OCI-LY7 (cell line): ENCODE data around the gene PCYOX1L. TPM values are rescaled to one million over a fixed set of nuclear protein-coding genes. Genes with fewer than 3 reads are reported as not detected.

ENCODE experiments used
- BruUV-seq: library from RNA; stranded (reverse); fragments of 400-500 nt; replicated peaks from 2 replicates; lab custom pipeline; 2021; lab: Mats Ljungman, UMichigan
- CTCF ChIA-PET: fragments of 300-600 bp; sonication (Branson Sonifier 250); formaldehyde crosslinking; loops from one replicate; lab custom pipeline; 2022; ENCODE audit warnings: antibody characterized with exemption; ENCODE audit not compliant: unreplicated experiment; lab: Charles Lee
- POLR2A ChIA-PET: fragments of 300-600 bp; sonication (Branson Sonifier 250); formaldehyde crosslinking; loops from one replicate; lab custom pipeline; 2022; ENCODE audit warnings: antibody characterized with exemption; lab: Charles Lee
- DNase-seq: peaks from one replicate; pipeline ENCODE4 v3.0.0-alpha.2; 2015; ENCODE audit warnings: low spot score
- H2AFZ ChIP-seq: fragments of 200-600 bp; sonication (generic), shearing (Covaris generic); 2 replicates; pipeline ENCODE4 v1.6.1; 2014; ENCODE audit warnings: mild to moderate bottlenecking, antibody characterized with exemption, low read length, moderate library complexity
- H3K27ac ChIP-seq: fragments of 200-600 bp; sonication (generic); 2 replicates; pipeline ENCODE4 v1.5.1; 2014; ENCODE audit warnings: mixed run types, low read depth, mild to moderate bottlenecking, moderate library complexity, low read length, inconsistent platforms; ENCODE audit not compliant: poor library complexity, severe bottlenecking
- H3K36me3 ChIP-seq: fragments of 200-600 bp; sonication (generic); 2 replicates; pipeline ENCODE4 v1.6.1; 2014; ENCODE audit warnings: mild to moderate bottlenecking, antibody characterized with exemption, low read length, moderate library complexity, mixed read lengths; ENCODE audit not compliant: insufficient read depth
- H3K4me1 ChIP-seq: fragments of 200-600 bp; sonication (generic); 2 replicates; pipeline ENCODE4 v1.5.1; 2014; ENCODE audit warnings: mild to moderate bottlenecking, low read length; ENCODE audit not compliant: insufficient read depth, poor library complexity, severe bottlenecking
- H3K4me2 ChIP-seq: fragments of 200-600 bp; sonication (generic); 2 replicates; pipeline ENCODE4 v1.6.1; 2014; ENCODE audit warnings: mild to moderate bottlenecking, low read length
- H3K4me3 ChIP-seq: fragments of 200-600 bp; sonication (generic); 2 replicates; pipeline ENCODE4 v1.5.1; 2014; ENCODE audit warnings: mild to moderate bottlenecking, low read depth, low read length; ENCODE audit not compliant: poor library complexity, severe bottlenecking
- H3K79me2 ChIP-seq: fragments of 200-600 bp; sonication (generic); 2 replicates; pipeline ENCODE4 v1.6.1; 2016; ENCODE audit warnings: low read depth, mild to moderate bottlenecking, low read length, moderate library complexity, mixed read lengths; ENCODE audit not compliant: insufficient read depth
- H3K9me2 ChIP-seq: fragments of 200-600 bp; sonication (generic); 2 replicates; pipeline ENCODE4 v1.6.1; 2016; ENCODE audit warnings: mild to moderate bottlenecking, low read length, mixed read lengths; ENCODE audit not compliant: insufficient read depth
- H3K9me3 ChIP-seq: fragments of 200-600 bp; sonication (generic); 2 replicates; pipeline ENCODE4 v1.6.1; 2014; ENCODE audit warnings: mild to moderate bottlenecking, mixed run types, low read length, mixed read lengths
- H4K20me1 ChIP-seq: fragments of 200-600 bp; sonication (generic); 2 replicates; pipeline ENCODE4 v1.6.1; 2014; ENCODE audit warnings: mild to moderate bottlenecking, antibody characterized with exemption, low read length, moderate library complexity, mixed read lengths; ENCODE audit not compliant: insufficient read depth
- CTCF ChIP-seq: fragments of 200-600 bp; sonication (generic); conservative IDR thresholded peaks from 2 replicates; pipeline ENCODE4 v1.5.1; 2014; ENCODE audit warnings: mild to moderate bottlenecking, antibody characterized with exemption, low read length, moderate library complexity, mixed read lengths
- EZH2phosphoT487 ChIP-seq: fragments of 200-600 bp; sonication (generic); IDR thresholded peaks from 2 replicates; pipeline ENCODE4 v1.6.1; 2018; ENCODE audit warnings: low read depth, borderline replicate concordance, mild to moderate bottlenecking, mixed run types, antibody characterized with exemption, low read length, moderate library complexity, mixed read lengths
- intact Hi-C: fragments of 100-400 bp; cut with micrococcal nuclease; formaldehyde crosslinking; loops from one replicate; pipeline ENCODE4 v1.10.0; 2022; ENCODE audit not compliant: unreplicated experiment
- total RNA-seq, 2 experiments: library from RNA; depleted of rRNA in 1 of 2; stranded (reverse); fragments of >200 nt in 1 of 2; shearing (Covaris generic) in 1 of 2; gene quantifications; 2 replicates each; pipeline ENCODE4 v1.2.3, GENCODE V29; 2014 to 2022

Gene PCYOX1L
- total RNA-seq, 2 experiments from 2014 or later: 22.5 to 33.3 TPM

GRCh38 chr5:149333711-149334443 is 24.0 kb upstream of the PCYOX1L start:
- ChIA-PET POLR2A (interaction anchor here (0.6 to 1.9 kb wide), 3 partner anchors 9 to 226 kb away, joined by 3 to 4 read pairs (median 3); no protein-coding TSS in a partner anchor), CTCF (interaction anchor here (0.6 kb wide), 1 partner anchor 12 kb away, joined by 3 read pairs; no protein-coding TSS in a partner anchor)
- Histone ChIP-seq H3K4me1 (no peaks in the 10 kb centered on the region), H2AFZ (no peak overlapping the region), H3K79me2 (no peaks in the 10 kb centered on the region), H3K9me2 (no peaks in the 10 kb centered on the region), H3K36me3 (no peaks in the 10 kb centered on the region), H3K9me3 (no peaks in the 10 kb centered on the region), H3K27ac (no peak overlapping the region), H3K4me3 (no peak overlapping the region), H3K4me2 (no peak overlapping the region), H4K20me1 (no peaks in the 10 kb centered on the region)
- no peak for TF ChIP-seq CTCF
- TF ChIP-seq EZH2phosphoT487: no peak
- no TSS peak for BruUV-seq
- intact Hi-C loops: no loop called here
- DNase-seq: no peak

- no peaks in the 10 kb centered on the region for H3K9me2 ChIP-seq
- no TSS peak for BruUV-seq
- H3K36me3 ChIP-seq: no peaks in the 10 kb centered on the region
- ChIA-PET POLR2A (no interaction called here), CTCF (no interaction called here)
- H3K9me3 ChIP-seq: no peaks in the 10 kb centered on the region
- TF ChIP-seq EZH2phosphoT487 (no peak), CTCF (no peak)
- no peak overlapping the region for H3K4me2 ChIP-seq
- no peaks in the 10 kb centered on the region for H3K79me2 ChIP-seq
- H4K20me1 ChIP-seq: no peaks in the 10 kb centered on the region
- no peak overlapping the region for H3K4me3 ChIP-seq
- no peaks in the 10 kb centered on the region for H3K4me1 ChIP-seq
- no peak for DNase-seq
- no peak overlapping the region for H2AFZ ChIP-seq
- H3K27ac ChIP-seq: no peak overlapping the region
- intact Hi-C loops: no loop called here
Observed at GRCh38 chr5:149337736-149338135, 20.1 kb upstream of the PCYOX1L start.

GRCh38 chr5:149338364-149338763 is 19.5 kb upstream of the PCYOX1L start:
- BruUV-seq: no TSS peak
- H2AFZ ChIP-seq: no peak overlapping the region
- ChIA-PET POLR2A (interaction anchor here (0.6 kb wide), 1 partner anchor 371 kb away, joined by 3 read pairs; no protein-coding TSS in a partner anchor), CTCF (no interaction called here)
- no peak for TF ChIP-seq CTCF
- no peak for TF ChIP-seq EZH2phosphoT487
- no peak overlapping the region for H3K27ac ChIP-seq
- no peaks in the 10 kb centered on the region for H3K9me2 ChIP-seq
- no peak for DNase-seq
- H3K4me3 ChIP-seq: no peak overlapping the region
- no peaks in the 10 kb centered on the region for H3K9me3 ChIP-seq
- H3K4me1 ChIP-seq: no peaks in the 10 kb centered on the region
- H3K4me2 ChIP-seq: no peak overlapping the region
- H4K20me1 ChIP-seq: no peaks in the 10 kb centered on the region
- H3K36me3 ChIP-seq: no peaks in the 10 kb centered on the region
- H3K79me2 ChIP-seq: no peaks in the 10 kb centered on the region
- intact Hi-C loops: no loop called here
